ENCODE results near the gene AKR1B1. TPM values are rescaled to one million over a fixed set of nuclear protein-coding genes. Genes with fewer than 3 reads are reported as not detected.

Gene AKR1B1
- polyA plus RNA-seq, 1 donor: 33.0 TPM

GRCh38 chr7:134459981-134460380, 1.1 kb upstream of the AKR1B1 start:
- Histone ChIP-seq H3K27me3 (ENCODE audit: control insufficient read depth, insufficient read depth, low read length) (peaks cover 16% of the 10 kb centered on the region), H3K4me1 (ENCODE audit: control insufficient read depth, insufficient read depth, low read length) (no peaks in the 10 kb centered on the region), H3K27ac (ENCODE audit: low read length) (no peak overlapping the region), H3K36me3 (ENCODE audit: control insufficient read depth, insufficient read depth, low read length) (no peaks in the 10 kb centered on the region), H3K9me3 (ENCODE audit: control insufficient read depth, low read depth, low read length) (peaks cover 6% of the 10 kb centered on the region), H3K4me3 (ENCODE audit: low read length) (no peak overlapping the region)
- 90% methylated on average over 2 of the region's 2 CpGs for WGBS (ENCODE audit: insufficient coverage, low lambda C conversion rate)
- no peak for DNase-seq

GRCh38 chr7:134458341-134458805, 527 bp downstream of the AKR1B1 start:
- no peaks in the 10 kb centered on the region for H3K36me3 ChIP-seq (ENCODE audit: control insufficient read depth, insufficient read depth, low read length)
- peak in 1 of 2 donors; percentile 35 for DNase-seq
- peak overlapping the region; percentile 33 for H3K27ac ChIP-seq (ENCODE audit: low read length)
- H3K4me1 ChIP-seq (ENCODE audit: control insufficient read depth, insufficient read depth, low read length): no peaks in the 10 kb centered on the region
- H3K4me3 ChIP-seq (ENCODE audit: low read length): peak overlapping the region; percentile 54
- no peaks in the 10 kb centered on the region for H3K9me3 ChIP-seq (ENCODE audit: control insufficient read depth, low read depth, low read length)
- H3K27me3 ChIP-seq (ENCODE audit: control insufficient read depth, insufficient read depth, low read length): peaks cover 16% of the 10 kb centered on the region
- no CpG with 5 or more reads among the region's 37 CpGs for WGBS (ENCODE audit: insufficient coverage, low lambda C conversion rate)

- WGBS (ENCODE audit: insufficient coverage, low lambda C conversion rate): no CpG with 5 or more reads among the region's 2 CpGs
- no peaks in the 10 kb centered on the region for H3K36me3 ChIP-seq (ENCODE audit: control insufficient read depth, insufficient read depth, low read length)
- no peaks in the 10 kb centered on the region for H3K9me3 ChIP-seq (ENCODE audit: control insufficient read depth, low read depth, low read length)
- H3K27me3 ChIP-seq (ENCODE audit: control insufficient read depth, insufficient read depth, low read length): peaks cover 16% of the 10 kb centered on the region
- no peak for DNase-seq
- H3K4me1 ChIP-seq (ENCODE audit: control insufficient read depth, insufficient read depth, low read length): no peaks in the 10 kb centered on the region
- no peak overlapping the region for H3K4me3 ChIP-seq (ENCODE audit: low read length)
- no peak overlapping the region for H3K27ac ChIP-seq (ENCODE audit: low read length)
Measured at GRCh38 chr7:134457210-134457609, 1.7 kb downstream of the AKR1B1 start.

GRCh38 chr7:134454277-134454676, 4.6 kb downstream of the AKR1B1 start:
- Histone ChIP-seq H3K9me3 (ENCODE audit: control insufficient read depth, low read depth, low read length) (no peaks in the 10 kb centered on the region), H3K36me3 (ENCODE audit: control insufficient read depth, insufficient read depth, low read length) (no peaks in the 10 kb centered on the region), H3K27me3 (ENCODE audit: control insufficient read depth, insufficient read depth, low read length) (peaks cover 9% of the 10 kb centered on the region), H3K27ac (ENCODE audit: low read length) (peak overlapping the region; percentile 53), H3K4me1 (ENCODE audit: control insufficient read depth, insufficient read depth, low read length) (peaks cover 10% of the 10 kb centered on the region), H3K4me3 (ENCODE audit: low read length) (no peak overlapping the region)
- peak in 1 of 2 donors; percentile 13 for DNase-seq
- 83% methylated on average over 1 of the region's 4 CpGs for WGBS (ENCODE audit: insufficient coverage, low lambda C conversion rate)

- Histone ChIP-seq H3K4me1 (ENCODE audit: control insufficient read depth, insufficient read depth, low read length) (peaks cover 10% of the 10 kb centered on the region), H3K36me3 (ENCODE audit: control insufficient read depth, insufficient read depth, low read length) (peaks cover 4% of the 10 kb centered on the region), H3K27me3 (ENCODE audit: control insufficient read depth, insufficient read depth, low read length) (peaks cover 8% of the 10 kb centered on the region), H3K9me3 (ENCODE audit: control insufficient read depth, low read depth, low read length) (no peaks in the 10 kb centered on the region), H3K27ac (ENCODE audit: low read length) (no peak overlapping the region), H3K4me3 (ENCODE audit: low read length) (no peak overlapping the region)
- 65% methylated on average over 2 of the region's 5 CpGs for WGBS (ENCODE audit: insufficient coverage, low lambda C conversion rate)
- DNase-seq: no peak
Measured at GRCh38 chr7:134453518-134453917, 5.4 kb downstream of the AKR1B1 start.

GRCh38 chr7:134452991-134453473, 5.9 kb downstream of the AKR1B1 start:
- H3K27me3 ChIP-seq (ENCODE audit: control insufficient read depth, insufficient read depth, low read length): peaks cover 3% of the 10 kb centered on the region
- H3K27ac ChIP-seq (ENCODE audit: low read length): peak overlapping the region; percentile 56
- no peak for DNase-seq
- H3K4me3 ChIP-seq (ENCODE audit: low read length): no peak overlapping the region
- no peaks in the 10 kb centered on the region for H3K9me3 ChIP-seq (ENCODE audit: control insufficient read depth, low read depth, low read length)
- WGBS (ENCODE audit: insufficient coverage, low lambda C conversion rate): no CpG with 5 or more reads among the region's 7 CpGs
- peaks cover 9% of the 10 kb centered on the region for H3K36me3 ChIP-seq (ENCODE audit: control insufficient read depth, insufficient read depth, low read length)
- H3K4me1 ChIP-seq (ENCODE audit: control insufficient read depth, insufficient read depth, low read length): peaks cover 10% of the 10 kb centered on the region

GRCh38 chr7:134452419-134452838, 6.5 kb downstream of the AKR1B1 start:
- peak overlapping the region; percentile 56 for H3K27ac ChIP-seq (ENCODE audit: low read length)
- peaks cover 10% of the 10 kb centered on the region for H3K4me1 ChIP-seq (ENCODE audit: control insufficient read depth, insufficient read depth, low read length)
- no peak overlapping the region for H3K4me3 ChIP-seq (ENCODE audit: low read length)
- WGBS (ENCODE audit: insufficient coverage, low lambda C conversion rate): no CpG with 5 or more reads among the region's 5 CpGs
- H3K9me3 ChIP-seq (ENCODE audit: control insufficient read depth, low read depth, low read length): no peaks in the 10 kb centered on the region
- peak in 1 of 2 donors; percentile 21 for DNase-seq
- peaks cover 15% of the 10 kb centered on the region for H3K36me3 ChIP-seq (ENCODE audit: control insufficient read depth, insufficient read depth, low read length)
- H3K27me3 ChIP-seq (ENCODE audit: control insufficient read depth, insufficient read depth, low read length): no peaks in the 10 kb centered on the region

GRCh38 chr7:134451656-134452055, 7.2 kb downstream of the AKR1B1 start:
- H3K27ac ChIP-seq (ENCODE audit: low read length): peak overlapping the region; percentile 22
- WGBS (ENCODE audit: insufficient coverage, low lambda C conversion rate): no CpG with 5 or more reads among the region's 11 CpGs
- H3K9me3 ChIP-seq (ENCODE audit: control insufficient read depth, low read depth, low read length): no peaks in the 10 kb centered on the region
- no peak for DNase-seq
- H3K4me1 ChIP-seq (ENCODE audit: control insufficient read depth, insufficient read depth, low read length): peaks cover 10% of the 10 kb centered on the region
- H3K27me3 ChIP-seq (ENCODE audit: control insufficient read depth, insufficient read depth, low read length): no peaks in the 10 kb centered on the region
- no peak overlapping the region for H3K4me3 ChIP-seq (ENCODE audit: low read length)
- H3K36me3 ChIP-seq (ENCODE audit: control insufficient read depth, insufficient read depth, low read length): peaks cover 19% of the 10 kb centered on the region

GRCh38 chr7:134450294-134451000, 8.5 kb downstream of the AKR1B1 start:
- Histone ChIP-seq H3K27me3 (ENCODE audit: control insufficient read depth, insufficient read depth, low read length) (no peaks in the 10 kb centered on the region), H3K9me3 (ENCODE audit: control insufficient read depth, low read depth, low read length) (no peaks in the 10 kb centered on the region), H3K4me3 (ENCODE audit: low read length) (no peak overlapping the region), H3K4me1 (ENCODE audit: control insufficient read depth, insufficient read depth, low read length) (peaks cover 10% of the 10 kb centered on the region), H3K36me3 (ENCODE audit: control insufficient read depth, insufficient read depth, low read length) (peaks cover 21% of the 10 kb centered on the region), H3K27ac (ENCODE audit: low read length) (no peak overlapping the region)
- WGBS (ENCODE audit: insufficient coverage, low lambda C conversion rate): no CpG with 5 or more reads among the region's 14 CpGs
- peak in 1 of 2 donors; percentile 38 for DNase-seq

GRCh38 chr7:134449680-134450079, 9.2 kb downstream of the AKR1B1 start:
- H3K27me3 ChIP-seq (ENCODE audit: control insufficient read depth, insufficient read depth, low read length): no peaks in the 10 kb centered on the region
- WGBS (ENCODE audit: insufficient coverage, low lambda C conversion rate): no CpG with 5 or more reads among the region's 7 CpGs
- DNase-seq: no peak
- peaks cover 10% of the 10 kb centered on the region for H3K4me1 ChIP-seq (ENCODE audit: control insufficient read depth, insufficient read depth, low read length)
- no peaks in the 10 kb centered on the region for H3K9me3 ChIP-seq (ENCODE audit: control insufficient read depth, low read depth, low read length)
- H3K4me3 ChIP-seq (ENCODE audit: low read length): no peak overlapping the region
- H3K36me3 ChIP-seq (ENCODE audit: control insufficient read depth, insufficient read depth, low read length): peaks cover 24% of the 10 kb centered on the region
- H3K27ac ChIP-seq (ENCODE audit: low read length): no peak overlapping the region
